Right cardiac atrium (tissue), 5 donors: Measurements from ENCODE around the gene BTG4. TPM values are rescaled to one million over a fixed set of nuclear protein-coding genes. Genes with fewer than 3 reads are reported as not detected.

ENCODE experiments used
- ATAC-seq, 2 donors: fragments of 200-7000 bp; cut with Tn5 transposase; one replicate each; pipeline versions ENCODE4 v1.8.0 to v1.9.1; 2020; ENCODE audit warnings: moderate library complexity in 2 of 2, mild to moderate bottlenecking in 1 of 2
- DNase-seq, 3 donors: peaks; one replicate each; pipeline ENCODE4 v3.0.0-alpha.2; 2020
- H3K27ac ChIP-seq: one replicate; pipeline ENCODE4 v1.5.1; 2013; ENCODE audit warnings: mild to moderate bottlenecking, low read length, control low read depth, moderate library complexity
- H3K27me3 ChIP-seq: one replicate; pipeline ENCODE4 v1.6.1; 2013; ENCODE audit not compliant: control insufficient read depth, insufficient read depth
- H3K4me1 ChIP-seq: one replicate; pipeline ENCODE4 v1.6.1; 2013; ENCODE audit warnings: low read length; ENCODE audit not compliant: control insufficient read depth, insufficient read depth
- H3K4me3 ChIP-seq: one replicate; pipeline ENCODE4 v1.5.1; 2013; ENCODE audit warnings: low read length, control low read depth
- H3K9me3 ChIP-seq: one replicate; pipeline ENCODE4 v1.6.1; 2013; ENCODE audit warnings: low read length; ENCODE audit not compliant: control insufficient read depth
- WGBS: extraction: QIAGEN DNeasy Blood & Tissue Kit; methylation state at CpG from one replicate; pipeline ENCODE4 v1.1.7; 2013; 5-methylcytosine and 5-hydroxymethylcytosine counted together
- intact Hi-C, 4 donors: fragments of 100-400 bp; cut with DNase I; formaldehyde crosslinking; loops; one replicate each; pipeline versions ENCODE4 v1.11.0 to v1.14.0; 2022 to 2023
- polyA plus RNA-seq: library from polyadenylated mRNA; stranded (reverse); fragments of 200-250 nt; gene quantifications from one replicate; pipeline ENCODE4 v1.2.3, GENCODE V29; 2013
- total RNA-seq, 4 donors: library from RNA; stranded (reverse); fragmentation: NEBNext Ultra II Directional; extraction: Animal tissue kit (Norgen Biotek cat#: 25700); gene quantifications; one replicate each; pipeline ENCODE4 v1.2.1, GENCODE V29; 2021
- donor health status: healthy with polysubstance abuse.
- donor health status: DM: no; HTN: yes; CAD: no.
- donor health status: DM: no; HTN: no; CAD: no.
- donor health status: DM: no; HTN: yes; CAD: no; lungs with severe emphysema.
- donor health status: DM: yes; HTN: yes; CAD: no.

BTG4 gene
- total and polyA plus RNA-seq, 5 donors = not detected

DNA sequence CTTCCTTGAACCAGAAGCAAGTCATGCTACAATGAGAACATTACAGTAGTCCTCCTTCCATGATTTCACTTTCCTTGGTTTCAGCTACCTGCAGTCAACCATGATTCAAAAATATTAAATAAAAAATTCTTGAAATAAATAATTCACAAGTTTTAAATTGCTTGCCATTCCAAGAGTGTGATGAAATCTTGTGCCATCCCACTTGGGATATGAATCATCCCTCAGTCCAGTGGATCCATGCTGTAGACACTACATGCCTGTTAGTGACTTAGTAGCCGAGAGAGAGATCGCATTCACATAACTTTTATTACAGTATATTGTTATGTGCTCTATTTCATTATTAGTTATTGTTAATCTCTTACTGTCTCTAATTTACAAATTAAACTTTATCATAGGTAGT lies 8.4 kb upstream of the BTG4 start:
- DNase-seq = no peak
- WGBS = over 99% methylated on average over 2 of the region's 2 CpGs
- ATAC-seq = no peak
- no peak overlapping the region for H3K27ac ChIP-seq
- H3K9me3 ChIP-seq = no peaks in the 10 kb centered on the region
- H3K4me1 ChIP-seq = no peaks in the 10 kb centered on the region
- no peak overlapping the region for H3K4me3 ChIP-seq
- intact Hi-C loops = no loop called here
- peaks cover 3% of the 10 kb centered on the region for H3K27me3 ChIP-seq

DNA sequence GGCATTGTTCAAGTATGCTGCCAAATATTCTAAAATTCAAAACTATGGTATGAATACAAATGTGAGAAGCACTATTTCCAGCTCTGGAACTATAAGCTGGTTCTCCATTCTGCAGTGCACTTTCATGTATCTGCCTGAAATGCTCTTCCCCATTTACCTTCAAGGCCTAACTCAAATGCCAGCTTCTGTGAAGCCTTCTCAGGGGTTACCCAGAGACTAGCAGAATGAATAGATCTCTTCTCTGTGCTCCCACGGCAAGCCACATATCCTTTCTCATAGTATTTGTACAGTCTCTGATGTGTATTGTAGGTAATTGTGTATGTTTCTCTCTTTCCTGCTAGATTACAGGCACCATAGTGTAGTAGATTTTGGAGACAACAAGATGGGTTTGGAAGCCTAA lies 6.5 kb upstream of the BTG4 start:
- H3K4me1 ChIP-seq = no peaks in the 10 kb centered on the region
- no peak overlapping the region for H3K4me3 ChIP-seq
- H3K27ac ChIP-seq = no peak overlapping the region
- 70% methylated on average over 1 of the region's 1 CpG for WGBS
- DNase-seq = no peak
- intact Hi-C loops = no loop called here
- peaks cover 3% of the 10 kb centered on the region for H3K27me3 ChIP-seq
- no peak for ATAC-seq
- no peaks in the 10 kb centered on the region for H3K9me3 ChIP-seq

DNA sequence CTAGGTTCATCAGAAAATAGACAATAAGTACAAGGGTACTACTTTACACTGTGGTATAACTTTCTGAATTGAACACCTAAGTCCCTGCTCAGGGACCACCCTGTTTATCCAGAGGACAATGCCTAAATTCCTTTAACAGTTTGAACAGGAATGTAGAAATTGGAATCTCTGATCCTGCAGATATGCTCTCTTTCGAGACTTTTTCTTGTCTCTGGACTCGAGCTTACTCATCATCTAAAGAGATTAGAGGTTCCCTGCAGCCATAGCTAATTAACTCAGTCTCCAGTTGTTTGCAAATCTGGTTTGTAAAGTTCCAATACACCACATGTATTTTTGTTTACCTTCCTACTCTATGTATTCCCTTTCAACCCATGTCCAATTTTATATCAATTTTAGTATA lies 3.4 kb upstream of the BTG4 start:
- H3K27me3 ChIP-seq = no peaks in the 10 kb centered on the region
- H3K4me1 ChIP-seq = peaks cover 5% of the 10 kb centered on the region
- no peak overlapping the region for H3K27ac ChIP-seq
- intact Hi-C loops = no loop called here
- H3K9me3 ChIP-seq = no peaks in the 10 kb centered on the region
- H3K4me3 ChIP-seq = no peak overlapping the region
- ATAC-seq (no peak), DNase-seq (no peak)
- WGBS = 90% methylated on average over 2 of the region's 2 CpGs

DNA sequence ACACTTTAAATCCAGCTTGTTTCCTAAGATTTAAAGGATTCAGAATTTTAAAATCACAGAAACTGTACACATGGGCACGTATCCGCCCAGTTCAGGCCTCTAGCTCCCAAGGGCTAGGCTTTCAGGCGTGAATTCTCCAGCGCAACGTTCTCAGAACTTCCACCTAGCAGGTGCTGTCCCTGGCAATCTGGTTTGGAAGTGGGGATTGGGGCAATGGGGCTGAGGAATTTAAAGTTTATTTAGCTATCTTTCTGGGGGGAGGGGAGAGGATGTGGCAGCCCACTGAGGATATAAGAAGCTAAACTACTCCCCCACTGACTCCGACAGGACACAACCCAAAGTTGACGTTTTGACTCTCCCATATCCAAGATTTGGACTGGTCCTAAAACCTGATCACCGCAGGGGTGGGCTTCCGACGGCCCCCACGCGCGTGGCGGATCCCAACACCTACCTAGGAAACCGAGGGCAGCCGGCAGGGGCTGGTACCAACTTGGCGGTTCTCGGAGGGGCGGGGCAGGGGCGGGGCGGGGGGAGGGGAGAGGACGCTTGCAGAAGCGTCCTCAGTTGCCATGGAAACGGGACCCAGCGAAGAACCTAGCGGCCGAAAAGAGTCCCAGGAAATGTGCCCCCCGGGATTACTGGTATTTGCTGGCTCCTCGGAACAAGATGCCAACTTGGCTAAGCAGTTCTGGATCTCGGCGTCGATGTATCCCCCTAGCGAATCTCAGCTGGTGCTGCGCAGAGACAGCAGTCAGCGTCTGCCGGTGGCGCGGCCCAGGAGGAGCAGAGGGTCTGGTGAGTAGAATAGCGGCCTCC lies 2.2 kb upstream of the BTG4 start, which contains the start of gene HOATZ:
TSS of gene HOATZ (plus strand) at position 563 of the 816 bp plus-strand sequence. CDS start at position 570, 7 bp downstream.
- peak within 1 kb of the TSS; percentile 1 for H3K4me3 ChIP-seq
- peaks cover 5% of the 10 kb centered on the region for H3K4me1 ChIP-seq
- H3K9me3 ChIP-seq = no peaks in the 10 kb centered on the region
- no peak for ATAC-seq
- 20% methylated on average over 39 of the region's 39 CpGs for WGBS
- intact Hi-C loops = no loop called here
- no peak within 1 kb of the TSS for H3K27ac ChIP-seq
- no peaks in the 10 kb centered on the region for H3K27me3 ChIP-seq
- DNase-seq = peak in 2 of 3 donors; percentile 11 to 36

DNA sequence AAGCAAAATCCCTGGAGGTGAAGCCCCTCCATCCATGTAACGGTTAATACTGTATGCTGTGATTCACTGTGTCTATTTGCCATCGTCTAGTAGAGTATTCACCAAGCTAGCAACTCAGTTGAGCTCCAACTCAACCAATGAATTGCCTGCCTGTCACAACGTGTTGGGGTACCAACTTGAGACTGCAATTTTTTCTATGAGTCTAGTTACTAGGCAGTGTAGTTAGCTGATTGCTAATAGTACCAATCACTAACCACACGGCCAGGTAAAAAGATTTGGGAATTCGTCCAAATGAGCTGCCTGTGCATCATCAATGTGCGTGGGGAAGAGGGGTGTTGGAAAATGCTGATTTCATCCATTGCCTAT lies 1.0 kb upstream of the BTG4 start:
- H3K27me3 ChIP-seq = no peaks in the 10 kb centered on the region
- intact Hi-C loops = no loop called here
- H3K9me3 ChIP-seq = no peaks in the 10 kb centered on the region
- WGBS = 39% methylated on average over 6 of the region's 6 CpGs
- peak overlapping the region; percentile 82 for H3K4me3 ChIP-seq
- DNase-seq (no peak), ATAC-seq (no peak)
- H3K4me1 ChIP-seq = peaks cover 5% of the 10 kb centered on the region
- no peak overlapping the region for H3K27ac ChIP-seq

DNA sequence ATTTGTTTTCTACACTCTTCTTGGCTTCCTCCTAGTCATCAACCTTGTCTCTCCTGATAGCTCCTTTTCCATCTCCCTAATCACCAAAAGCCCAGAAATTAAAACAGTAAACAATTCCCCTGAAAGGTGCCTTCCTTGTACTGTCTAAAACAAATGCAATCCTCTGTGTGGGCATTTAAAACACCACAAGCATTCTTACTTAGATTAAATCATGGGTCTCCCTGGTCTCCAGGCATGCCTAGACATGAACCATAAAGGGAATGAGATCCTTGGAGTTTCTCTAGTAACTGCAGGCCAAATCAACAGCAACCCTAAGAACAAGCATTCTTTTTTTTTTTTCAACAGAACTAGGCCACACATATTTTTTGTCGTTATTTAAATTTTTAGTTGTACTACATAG lies 1.9 kb downstream of the BTG4 start:
- intact Hi-C loops = no loop called here
- Histone ChIP-seq H3K9me3 (no peaks in the 10 kb centered on the region), H3K4me1 (peaks cover 5% of the 10 kb centered on the region), H3K4me3 (no peak overlapping the region), H3K27ac (no peak overlapping the region), H3K27me3 (no peaks in the 10 kb centered on the region)
- ATAC-seq = no peak
- WGBS = 96% methylated on average over 1 of the region's 1 CpG
- DNase-seq = no peak

DNA sequence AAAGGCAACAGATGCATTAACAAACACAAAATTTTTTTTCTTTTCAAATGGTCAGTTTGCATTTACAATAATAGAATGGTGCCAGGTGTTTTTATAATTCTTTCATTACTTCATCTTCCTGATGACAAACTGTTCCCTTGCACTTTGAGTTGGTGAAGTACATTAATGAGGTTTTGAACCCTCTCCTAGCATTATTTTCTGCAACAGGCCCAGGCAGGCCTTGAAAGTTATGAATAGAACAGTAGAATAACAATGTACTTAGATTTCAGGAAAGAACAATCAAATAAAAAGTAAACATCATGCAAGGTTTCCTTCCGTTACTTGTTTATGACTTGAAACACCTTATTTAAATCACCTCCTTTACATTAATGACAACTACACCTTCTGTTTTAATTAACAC lies 9.6 kb downstream of the BTG4 start:
- intact Hi-C loops = no loop called here
- H3K4me3 ChIP-seq = no peak overlapping the region
- DNase-seq (no peak), ATAC-seq (no peak)
- 77% methylated on average over 1 of the region's 1 CpG for WGBS
- H3K27me3 ChIP-seq = no peaks in the 10 kb centered on the region
- no peaks in the 10 kb centered on the region for H3K9me3 ChIP-seq
- H3K27ac ChIP-seq = no peak overlapping the region
- no peaks in the 10 kb centered on the region for H3K4me1 ChIP-seq

DNA sequence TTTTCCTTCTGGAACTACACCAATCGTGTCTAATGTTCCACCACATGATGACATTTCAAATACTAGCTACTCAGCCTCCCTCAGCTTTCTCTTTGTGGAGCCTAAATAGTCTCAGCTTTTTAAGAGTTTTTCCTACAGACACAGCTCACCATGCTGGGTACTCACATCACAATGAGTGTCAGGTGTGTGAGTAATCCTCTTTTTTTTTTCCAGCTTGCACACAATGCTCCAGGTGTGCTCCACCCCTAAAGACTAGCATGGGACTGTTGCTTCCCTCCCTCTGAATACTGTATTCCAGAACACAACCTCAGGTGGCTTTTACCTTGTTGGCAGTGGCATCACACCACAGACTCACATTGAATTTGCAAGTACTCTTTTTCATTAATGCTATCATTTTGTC lies 11.7 kb downstream of the BTG4 start:
- no peak overlapping the region for H3K4me3 ChIP-seq
- no peaks in the 10 kb centered on the region for H3K9me3 ChIP-seq
- H3K27me3 ChIP-seq = no peaks in the 10 kb centered on the region
- no peak overlapping the region for H3K27ac ChIP-seq
- ATAC-seq (no peak), DNase-seq (no peak)
- intact Hi-C loops = no loop called here
- H3K4me1 ChIP-seq = no peaks in the 10 kb centered on the region
- 70% methylated on average over 1 of the region's 1 CpG for WGBS

DNA sequence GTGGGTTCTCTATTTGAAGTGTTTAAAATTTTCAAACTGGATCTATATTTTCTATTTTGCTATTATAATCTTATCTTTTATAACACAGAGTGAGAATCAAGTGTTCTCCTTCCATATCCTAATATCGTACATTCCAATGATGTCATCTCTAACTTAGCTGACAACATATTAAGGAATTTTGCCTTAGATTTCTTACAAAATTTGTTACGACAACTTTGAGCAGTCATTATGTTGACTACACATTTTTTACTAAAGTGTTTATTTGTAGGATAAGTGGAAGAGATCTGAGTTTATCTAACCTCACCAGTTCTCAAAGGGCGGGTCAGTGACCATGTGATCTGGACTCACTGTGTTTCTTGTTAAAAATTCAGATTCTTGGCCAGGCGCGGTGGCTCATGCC lies 12.7 kb downstream of the BTG4 start:
- Histone ChIP-seq H3K4me1 (no peaks in the 10 kb centered on the region), H3K27me3 (no peaks in the 10 kb centered on the region), H3K4me3 (no peak overlapping the region), H3K27ac (no peak overlapping the region), H3K9me3 (no peaks in the 10 kb centered on the region)
- DNase-seq (no peak), ATAC-seq (no peak)
- intact Hi-C loops = no loop called here
- WGBS = 68% methylated on average over 5 of the region's 5 CpGs

DNA sequence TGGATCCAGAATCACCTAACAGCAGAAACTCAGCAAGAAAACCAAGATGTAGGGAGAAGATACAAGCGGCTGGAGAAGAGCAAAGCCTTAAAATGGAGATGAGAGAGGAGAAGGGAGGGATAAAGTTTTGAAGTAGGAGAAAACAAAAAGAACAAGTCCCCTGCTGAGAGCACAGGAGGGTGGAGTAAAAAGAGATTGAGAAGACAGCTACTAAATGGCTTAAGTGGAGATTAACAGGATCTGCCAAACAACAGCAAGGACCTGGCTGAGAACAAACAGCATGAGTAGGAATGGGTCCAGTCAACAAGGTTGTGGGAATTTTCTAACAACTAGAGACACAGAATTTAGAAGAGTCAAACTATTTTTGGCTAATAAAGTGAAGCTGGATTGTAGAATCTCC lies 18.1 kb downstream of the BTG4 start:
- no peaks in the 10 kb centered on the region for H3K4me1 ChIP-seq
- WGBS = 57% methylated on average over 1 of the region's 1 CpG

DNA sequence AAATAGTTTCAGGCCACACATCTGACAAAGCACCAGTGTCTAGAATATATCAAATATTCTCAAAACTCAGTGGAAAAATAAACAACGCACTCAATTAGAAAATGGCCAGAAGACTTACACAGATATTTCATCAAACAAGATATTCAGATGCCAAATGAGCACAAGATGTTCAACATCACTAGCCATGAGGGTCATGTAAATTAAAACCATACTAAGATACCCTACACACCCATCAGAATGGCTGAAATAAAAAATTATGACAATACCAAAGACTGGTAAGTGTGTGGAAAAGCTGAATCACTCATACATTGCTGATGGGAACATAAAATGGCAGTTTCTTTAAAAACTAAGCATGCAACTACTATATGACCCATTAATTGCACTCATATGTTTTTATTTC lies 21.7 kb downstream of the BTG4 start:
- H3K27me3 ChIP-seq = no peaks in the 10 kb centered on the region
- no peaks in the 10 kb centered on the region for H3K9me3 ChIP-seq
- 95% methylated on average over 1 of the region's 1 CpG for WGBS
- DNase-seq (no peak), ATAC-seq (no peak)
- no peak overlapping the region for H3K4me3 ChIP-seq
- intact Hi-C loops = no loop called here
- no peaks in the 10 kb centered on the region for H3K4me1 ChIP-seq
- no peak overlapping the region for H3K27ac ChIP-seq

More for the DNA sequence above, 18.1 kb downstream of the BTG4 start:
- Histone ChIP-seq H3K4me3 (no peak overlapping the region), H3K27me3 (no peaks in the 10 kb centered on the region), H3K27ac (no peak overlapping the region), H3K9me3 (no peaks in the 10 kb centered on the region)
- no peak for ATAC-seq
- intact Hi-C loops = no loop called here
- DNase-seq = no peak

DNA sequence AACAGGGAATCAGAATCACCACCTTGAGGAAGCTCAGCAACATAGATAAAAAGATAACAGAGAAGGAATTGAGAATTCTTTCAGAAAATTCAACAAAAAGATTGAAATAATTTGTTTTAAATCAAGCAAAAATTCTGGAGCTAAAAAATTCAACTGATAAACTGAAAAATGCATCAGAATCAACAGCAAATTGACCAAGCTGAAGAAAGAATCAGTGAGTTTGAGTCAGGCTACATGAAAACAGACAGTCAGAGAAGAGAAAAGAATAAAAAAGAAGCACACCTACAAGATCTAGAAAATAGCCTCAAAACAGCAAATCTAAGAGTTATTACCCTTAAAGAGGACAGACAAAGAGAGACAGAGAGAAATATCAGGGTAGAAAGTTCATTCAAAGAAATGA lies 28.8 kb downstream of the BTG4 start:
- DNase-seq (no peak), ATAC-seq (no peak)
- Histone ChIP-seq H3K27me3 (no peaks in the 10 kb centered on the region), H3K9me3 (peaks cover 2% of the 10 kb centered on the region), H3K27ac (no peak overlapping the region), H3K4me3 (no peak overlapping the region), H3K4me1 (no peaks in the 10 kb centered on the region)
- intact Hi-C loops = no loop called here
